Keratinocyte (primary cell): ENCODE results near the gene IGFBP7.

Source experiments
- CTCF ChIP-seq, 3 experiments: IDR thresholded peaks in 1 of 3; conservative IDR thresholded peaks in 1 of 3; optimal IDR thresholded peaks in 1 of 3; 2 replicates in 2 of 3; 3 replicates in 1 of 3; pipeline versions ENCODE3 to v1.5.1; 2011; ENCODE audit warnings: low read length in 3 of 3, mild to moderate bottlenecking in 3 of 3, moderate library complexity in 2 of 3, control low read depth in 1 of 3, inconsistent platforms in 1 of 3; ENCODE audit not compliant: insufficient read depth in 2 of 3; ENCODE audit errors: extremely low read depth in 1 of 3
- EZH2 ChIP-seq: IDR thresholded peaks from one replicate; pipeline ENCODE4 v1.6.1; 2012; ENCODE audit warnings: inconsistent platforms, mild to moderate bottlenecking, low read length, moderate library complexity

DNA sequence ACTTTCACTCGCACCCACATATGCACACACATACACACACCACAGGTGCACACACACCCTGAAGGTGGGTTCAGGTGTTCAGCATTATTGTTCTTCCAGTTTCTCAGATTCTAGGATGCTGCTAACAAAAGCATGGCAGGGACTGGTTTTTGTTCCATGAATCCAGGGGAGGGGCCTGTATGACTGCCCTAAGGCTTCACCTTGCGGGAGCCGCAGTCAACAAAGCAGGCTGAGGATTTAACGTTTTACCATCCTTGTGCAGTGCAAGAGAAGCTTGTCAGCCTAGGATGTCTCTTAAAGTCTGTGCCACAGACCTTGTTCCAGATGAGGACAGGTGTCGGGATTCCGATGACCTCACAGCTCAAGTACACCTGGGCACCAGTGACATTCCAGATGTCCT, 69.7 kb downstream of the IGFBP7 start:
- TF ChIP-seq CTCF (optimal IDR thresholded peaks at IDR 0.05 in 1 of 3, IDR thresholded peaks at IDR 0.05 in 1 of 3, conservative IDR thresholded peaks at IDR 0.05 in 1 of 3; ENCODE audit: extremely low read depth in 1 of 3, insufficient read depth in 2 of 3, low read length in 3 of 3) (no peak), EZH2 (no peak)
